ENCODE measurements around the gene CDKN2A. TPM values are rescaled to one million over a fixed set of nuclear protein-coding genes. Genes with fewer than 3 reads are reported as not detected.
A peak's percentile ranks its signal among the peaks of the same experiment; 100 is the strongest.

CDKN2A gene
- total RNA-seq, 2 experiments from 2014 or later: 3.9 TPM

GRCh38 chr9:22005702-22006606, 11.8 kb upstream of the CDKN2A start:
- intact Hi-C loops (cut with micrococcal nuclease): loop anchor here (1.0 to 5.0 kb wide), 3 partner anchors 32 to 236 kb away; no protein-coding TSS in a partner anchor
- no peak for DNase-seq
- no peaks in the 10 kb centered on the region for H3K9me3 Mint-ChIP-seq
- H3K4me1 Mint-ChIP-seq (ENCODE audit: low read depth): peaks cover 24% of the 10 kb centered on the region
- ChIA-PET CTCF (interaction anchor here (3.4 to 6.0 kb wide), 3 partner anchors 36 to 193 kb away, joined by 45 to 118 read pairs (median 47); no protein-coding TSS in a partner anchor), POLR2A (interaction anchor here (1.2 kb wide), 1 partner anchor 11 kb away, joined by 3 read pairs; the partner anchor contains the start of genes CDKN2A and CDKN2B-AS1)
- H3K4me3 Mint-ChIP-seq: peak overlapping the region; percentile 5
- H3K36me3 Mint-ChIP-seq: no peaks in the 10 kb centered on the region
- peaks cover 60% of the 10 kb centered on the region for H3K27me3 Mint-ChIP-seq
- H3K27ac Mint-ChIP-seq: no peak overlapping the region

GRCh38 chr9:22005021-22005701, 11.0 kb upstream of the CDKN2A start:
- POLR2A ChIA-PET: no interaction called here
- no peaks in the 10 kb centered on the region for H3K36me3 Mint-ChIP-seq
- peak; percentile 25 for DNase-seq
- intact Hi-C loops (cut with micrococcal nuclease): loop anchor here (1.0 to 5.0 kb wide), 3 partner anchors 31 to 237 kb away; no protein-coding TSS in a partner anchor
- H3K9me3 Mint-ChIP-seq: no peaks in the 10 kb centered on the region
- H3K27me3 Mint-ChIP-seq: peaks cover 57% of the 10 kb centered on the region
- peaks cover 20% of the 10 kb centered on the region for H3K4me1 Mint-ChIP-seq (ENCODE audit: low read depth)
- CTCF ChIA-PET: no interaction called here
- H3K4me3 Mint-ChIP-seq: peak overlapping the region; percentile 5
- no peak overlapping the region for H3K27ac Mint-ChIP-seq

DNA sequence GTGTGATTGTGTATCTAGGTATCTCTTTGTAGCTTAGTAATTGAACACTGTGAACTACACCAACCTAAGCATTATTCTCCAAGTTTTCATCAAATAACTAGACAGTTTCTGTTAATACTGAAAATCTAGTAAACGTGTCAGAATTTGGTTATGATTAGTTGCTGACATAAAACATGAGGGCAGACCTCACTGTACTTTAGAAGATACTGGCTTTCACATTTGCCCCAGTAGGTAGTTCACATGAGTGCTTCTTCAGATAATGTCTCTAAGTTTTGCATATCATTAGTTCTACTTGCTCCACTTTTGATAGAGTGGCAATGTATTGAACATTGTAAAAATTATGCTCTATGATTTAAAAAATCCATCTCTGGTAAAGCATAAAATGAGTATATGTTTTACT, 7.8 kb upstream of the CDKN2A start:
- Mint-ChIP-seq H3K9me3 (no peaks in the 10 kb centered on the region), H3K27me3 (peaks cover 50% of the 10 kb centered on the region), H3K4me1 (ENCODE audit: low read depth) (peaks cover 11% of the 10 kb centered on the region), H3K36me3 (no peaks in the 10 kb centered on the region), H3K4me3 (no peak overlapping the region), H3K27ac (no peak overlapping the region)
- POLR2A ChIA-PET: no interaction called here
- no peak for DNase-seq
- CTCF ChIA-PET: interaction anchor here (1.0 kb wide), 1 partner anchor 188 kb away, joined by 5 read pairs; no protein-coding TSS in a partner anchor
- intact Hi-C loops (cut with micrococcal nuclease): no loop called here

DNA sequence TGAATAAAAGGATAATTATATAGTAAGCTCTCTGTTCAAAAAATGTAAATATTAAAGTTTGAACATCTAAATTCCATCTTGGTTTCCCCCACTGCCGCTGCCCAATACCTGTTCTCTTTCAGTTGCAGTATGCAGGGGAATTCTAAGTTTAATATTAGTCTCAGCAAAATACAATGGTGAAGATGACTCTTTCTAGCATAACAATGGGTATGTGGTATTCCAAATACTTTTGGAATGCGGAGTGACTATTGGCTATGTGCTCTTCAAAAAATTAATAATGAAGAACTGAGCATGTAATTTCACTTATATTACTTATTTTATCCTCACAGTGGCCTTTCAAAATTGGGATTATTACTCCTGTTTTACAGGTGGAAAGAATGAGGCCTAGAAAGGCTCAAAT, 3.8 kb upstream of the CDKN2A start:
- H3K27me3 Mint-ChIP-seq: peaks cover 26% of the 10 kb centered on the region
- no peak overlapping the region for H3K27ac Mint-ChIP-seq
- H3K9me3 Mint-ChIP-seq: no peaks in the 10 kb centered on the region
- no peak overlapping the region for H3K4me3 Mint-ChIP-seq
- CTCF ChIA-PET: interaction anchor here (11.0 kb wide), 1 partner anchor 11 kb away, joined by 88 read pairs; the partner anchor contains the start of gene CDKN2B
- no peak for DNase-seq
- POLR2A ChIA-PET: no interaction called here
- peaks cover 10% of the 10 kb centered on the region for H3K4me1 Mint-ChIP-seq (ENCODE audit: low read depth)
- H3K36me3 Mint-ChIP-seq: no peaks in the 10 kb centered on the region
- intact Hi-C loops (cut with micrococcal nuclease): loop anchor here (5.0 kb wide), 1 partner anchor 39 kb away; no protein-coding TSS in a partner anchor

- H3K36me3 Mint-ChIP-seq: no peaks in the 10 kb centered on the region
- H3K27ac Mint-ChIP-seq: no peak overlapping the region
- no peaks in the 10 kb centered on the region for H3K9me3 Mint-ChIP-seq
- peaks cover 24% of the 10 kb centered on the region for H3K27me3 Mint-ChIP-seq
- peaks cover 11% of the 10 kb centered on the region for H3K4me1 Mint-ChIP-seq (ENCODE audit: low read depth)
- no peak for DNase-seq
- ChIA-PET CTCF (interaction anchor here (11.0 kb wide), 1 partner anchor 12 kb away, joined by 88 read pairs; the partner anchor contains the start of gene CDKN2B), POLR2A (no interaction called here)
- H3K4me3 Mint-ChIP-seq: no peak overlapping the region
- intact Hi-C loops (cut with micrococcal nuclease): loop anchor here (5.0 kb wide), 1 partner anchor 40 kb away; no protein-coding TSS in a partner anchor
Observed at GRCh38 chr9:21997480-21997879, 3.3 kb upstream of the CDKN2A start.

DNA sequence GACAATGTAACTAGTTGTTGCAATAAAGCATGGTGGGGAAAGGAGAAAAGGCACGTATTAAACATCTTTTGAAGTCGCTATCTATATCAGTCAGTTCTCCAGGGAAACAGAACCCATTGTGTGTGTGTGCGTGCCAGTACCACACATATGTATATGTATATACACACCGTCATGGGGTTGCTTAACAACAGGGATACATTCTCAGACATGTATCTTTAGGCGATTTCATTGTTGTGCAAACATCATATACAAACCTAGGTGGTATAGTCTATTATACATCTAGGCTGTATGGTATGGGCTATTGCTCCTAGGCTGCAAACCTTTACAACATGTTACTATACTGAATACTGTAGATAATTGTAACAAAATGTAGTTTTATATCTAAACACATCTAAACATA, 2.7 kb upstream of the CDKN2A start:
- CTCF ChIA-PET: interaction anchor here (1.1 to 11.0 kb wide), 2 partner anchors 10 to 13 kb away, joined by 4 to 88 read pairs; partner anchors contain the start of gene CDKN2B
- no peaks in the 10 kb centered on the region for H3K9me3 Mint-ChIP-seq
- no peak overlapping the region for H3K27ac Mint-ChIP-seq
- H3K4me3 Mint-ChIP-seq: no peak overlapping the region
- intact Hi-C loops (cut with micrococcal nuclease): loop anchor here (5.0 kb wide), 1 partner anchor 40 kb away; no protein-coding TSS in a partner anchor
- peaks cover 11% of the 10 kb centered on the region for H3K4me1 Mint-ChIP-seq (ENCODE audit: low read depth)
- POLR2A ChIA-PET: no interaction called here
- no peak for DNase-seq
- peaks cover 24% of the 10 kb centered on the region for H3K27me3 Mint-ChIP-seq
- H3K36me3 Mint-ChIP-seq: no peaks in the 10 kb centered on the region

- H3K27me3 Mint-ChIP-seq: peaks cover 22% of the 10 kb centered on the region
- H3K4me3 Mint-ChIP-seq: peak overlapping the region; percentile 86
- CTCF ChIA-PET: interaction anchor here (0.7 to 11.0 kb wide), 3 partner anchors 9 to 183 kb away, joined by 3 to 88 read pairs (median 4); partner anchors contain the start of gene CDKN2B
- H3K27ac Mint-ChIP-seq: no peak overlapping the region
- no peak for DNase-seq
- H3K4me1 Mint-ChIP-seq (ENCODE audit: low read depth): peaks cover 11% of the 10 kb centered on the region
- no peaks in the 10 kb centered on the region for H3K9me3 Mint-ChIP-seq
- intact Hi-C loops (cut with micrococcal nuclease): loop anchor here (5.0 kb wide), 1 partner anchor 41 kb away; no protein-coding TSS in a partner anchor
- H3K36me3 Mint-ChIP-seq: no peaks in the 10 kb centered on the region
- POLR2A ChIA-PET: no interaction called here
Observed at GRCh38 chr9:21996438-21996837, 2.2 kb upstream of the CDKN2A start.

DNA sequence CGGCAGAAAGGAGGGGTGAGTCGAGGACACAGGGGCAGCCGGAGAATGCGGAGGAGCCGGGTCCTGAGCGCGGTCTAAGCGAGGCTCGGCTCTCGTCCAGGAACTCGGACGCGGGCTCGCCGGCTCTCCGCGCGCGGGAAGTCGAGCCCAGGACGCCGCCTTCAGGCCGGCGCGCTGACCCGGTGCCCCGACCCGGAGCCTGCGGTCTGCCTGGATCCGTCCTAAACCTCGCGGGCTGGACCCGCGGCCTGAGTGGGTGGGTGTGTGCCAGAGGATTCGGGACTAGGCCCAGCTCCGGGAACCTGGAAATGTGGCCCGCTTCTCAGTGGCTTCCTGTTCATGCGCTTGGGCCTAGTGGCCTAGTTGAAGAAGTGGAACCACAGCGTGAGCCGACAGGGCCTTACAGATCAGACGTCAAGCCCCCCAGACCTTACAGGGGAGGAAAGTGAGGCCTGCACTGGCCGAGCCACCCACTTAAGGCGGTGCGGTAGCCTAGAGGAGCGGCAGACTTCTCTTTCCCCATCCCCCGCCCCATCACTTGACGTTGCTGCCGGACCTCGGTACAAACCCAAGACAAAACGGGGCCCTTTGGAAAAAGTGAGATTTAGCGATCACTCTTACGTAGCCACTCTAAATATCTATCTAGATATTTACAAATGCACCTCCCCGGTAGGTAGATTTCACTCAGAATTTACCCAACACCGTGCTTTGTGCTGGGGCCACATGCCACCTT, 1.6 kb upstream of the CDKN2A start:
- peak; percentile 28 for DNase-seq
- peaks cover 18% of the 10 kb centered on the region for H3K27me3 Mint-ChIP-seq
- H3K4me3 Mint-ChIP-seq: peak overlapping the region; percentile 86
- peak overlapping the region; percentile 44 for H3K27ac Mint-ChIP-seq
- intact Hi-C loops (cut with micrococcal nuclease): loop anchor here (2.0 to 5.0 kb wide), 2 partner anchors 31 to 41 kb away; no protein-coding TSS in a partner anchor
- CTCF ChIA-PET: interaction anchor here (0.7 to 11.0 kb wide), 7 partner anchors 9 to 186 kb away, joined by 3 to 88 read pairs (median 4); partner anchors contain the start of gene CDKN2B
- POLR2A ChIA-PET: interaction anchor here (1.5 kb wide), 1 partner anchor 9 kb away, joined by 5 read pairs; no protein-coding TSS in a partner anchor
- peaks cover 11% of the 10 kb centered on the region for H3K4me1 Mint-ChIP-seq (ENCODE audit: low read depth)
- H3K9me3 Mint-ChIP-seq: no peaks in the 10 kb centered on the region
- H3K36me3 Mint-ChIP-seq: no peaks in the 10 kb centered on the region

- intact Hi-C loops (cut with micrococcal nuclease): loop anchor here (2.0 to 5.0 kb wide), 2 partner anchors 30 to 42 kb away; no protein-coding TSS in a partner anchor
- H3K9me3 Mint-ChIP-seq: no peaks in the 10 kb centered on the region
- peak overlapping the region; percentile 86 for H3K4me3 Mint-ChIP-seq
- peaks cover 11% of the 10 kb centered on the region for H3K4me1 Mint-ChIP-seq (ENCODE audit: low read depth)
- POLR2A ChIA-PET: interaction anchor here (0.7 to 1.5 kb wide), 3 partner anchors 8 to 55 kb away, joined by 3 to 5 read pairs (median 4); no protein-coding TSS in a partner anchor
- peaks cover 17% of the 10 kb centered on the region for H3K27me3 Mint-ChIP-seq
- H3K36me3 Mint-ChIP-seq: no peaks in the 10 kb centered on the region
- CTCF ChIA-PET: interaction anchor here (1.0 to 11.0 kb wide), 9 partner anchors 12 to 249 kb away, joined by 3 to 88 read pairs (median 5); partner anchors contain the start of gene CDKN2B
- peak overlapping the region; percentile 75 for H3K27ac Mint-ChIP-seq
- DNase-seq: peak; percentile 87
Observed at GRCh38 chr9:21995006-21995665, 944 bp upstream of the CDKN2A start.

GRCh38 chr9:21994556-21995005, 389 bp upstream of the CDKN2A start, which contains the start of gene CDKN2B-AS1:
CDKN2B-AS1 (plus strand) TSS chr9:21994791.
- CTCF ChIA-PET: interaction anchor here (1.0 to 11.0 kb wide), 9 partner anchors 12 to 250 kb away, joined by 3 to 88 read pairs (median 5); partner anchors contain the start of gene CDKN2B

More at GRCh38 chr9:21994556-21995005, 389 bp upstream of the CDKN2A start, which contains the start of gene CDKN2B-AS1:
- peak within 1 kb of the TSS; percentile 75 for H3K27ac Mint-ChIP-seq
- H3K4me3 Mint-ChIP-seq: peak within 1 kb of the TSS; percentile 86
- POLR2A ChIA-PET: interaction anchor here (0.7 to 1.5 kb wide), 4 partner anchors 8 to 119 kb away, joined by 3 to 5 read pairs (median 4); no protein-coding TSS in a partner anchor
- H3K9me3 Mint-ChIP-seq: no peaks in the 10 kb centered on the region
- DNase-seq: peak; percentile 62
- peaks cover 11% of the 10 kb centered on the region for H3K4me1 Mint-ChIP-seq (ENCODE audit: low read depth)
- H3K36me3 Mint-ChIP-seq: no peaks in the 10 kb centered on the region
- peaks cover 17% of the 10 kb centered on the region for H3K27me3 Mint-ChIP-seq
- intact Hi-C loops (cut with micrococcal nuclease): loop anchor here (1.0 to 5.0 kb wide), 6 partner anchors 14 to 181 kb away; no protein-coding TSS in a partner anchor

Data from activated CD4-positive, alpha-beta memory T cell treated with anti-CD3 and anti-CD28 coated beads for 36 hours (primary cell).